ENCODE data around the gene EFCAB14.

GRCh38 chr1:46673749-46674182 is 45.1 kb downstream of the EFCAB14 start:
- no peak for TF ChIP-seq POLR2A (IDR thresholded peaks at IDR 0.05)
- TF ChIP-seq, protein P1, sequence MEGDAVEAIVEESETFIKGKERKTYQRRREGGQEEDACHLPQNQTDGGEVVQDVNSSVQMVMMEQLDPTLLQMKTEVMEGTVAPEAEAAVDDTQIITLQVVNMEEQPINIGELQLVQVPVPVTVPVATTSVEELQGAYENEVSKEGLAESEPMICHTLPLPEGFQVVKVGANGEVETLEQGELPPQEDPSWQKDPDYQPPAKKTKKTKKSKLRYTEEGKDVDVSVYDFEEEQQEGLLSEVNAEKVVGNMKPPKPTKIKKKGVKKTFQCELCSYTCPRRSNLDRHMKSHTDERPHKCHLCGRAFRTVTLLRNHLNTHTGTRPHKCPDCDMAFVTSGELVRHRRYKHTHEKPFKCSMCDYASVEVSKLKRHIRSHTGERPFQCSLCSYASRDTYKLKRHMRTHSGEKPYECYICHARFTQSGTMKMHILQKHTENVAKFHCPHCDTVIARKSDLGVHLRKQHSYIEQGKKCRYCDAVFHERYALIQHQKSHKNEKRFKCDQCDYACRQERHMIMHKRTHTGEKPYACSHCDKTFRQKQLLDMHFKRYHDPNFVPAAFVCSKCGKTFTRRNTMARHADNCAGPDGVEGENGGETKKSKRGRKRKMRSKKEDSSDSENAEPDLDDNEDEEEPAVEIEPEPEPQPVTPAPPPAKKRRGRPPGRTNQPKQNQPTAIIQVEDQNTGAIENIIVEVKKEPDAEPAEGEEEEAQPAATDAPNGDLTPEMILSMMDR (IDR thresholded peaks at IDR 0.05): no peak
- TF ChIP-seq POLR2AphosphoS5 (IDR thresholded peaks at IDR 0.05; ENCODE audit: insufficient read depth in 1 of 2, low read depth in 1 of 2): no peak
